ENCODE results near the gene CDH7.

DNA sequence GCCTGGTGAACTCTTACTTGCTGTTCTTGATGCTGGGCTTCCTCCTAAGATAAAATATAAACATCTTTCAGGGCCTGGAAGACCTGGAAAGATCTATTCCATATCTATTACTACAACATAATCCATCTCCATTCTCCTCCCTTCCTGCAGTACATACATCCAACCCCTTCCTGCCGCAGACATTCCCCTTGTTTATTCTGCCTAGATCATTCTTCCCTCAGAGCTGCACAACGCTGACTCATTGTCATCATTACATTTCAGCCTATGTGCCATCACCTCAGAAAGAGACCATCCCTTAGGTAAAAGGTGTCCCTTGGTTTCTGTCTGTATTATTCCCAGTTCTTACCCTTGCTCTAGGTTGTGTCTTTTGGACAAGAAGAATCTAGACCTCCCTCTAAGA, 2.5 kb upstream of the CDH7 start:
- TF ChIP-seq POLR2A (IDR thresholded peaks at IDR 0.05; ENCODE audit: low read depth, low read length) = no peak
- TF ChIP-seq POLR2AphosphoS5 (IDR thresholded peaks at IDR 0.05; ENCODE audit: low read depth, low read length) = no peak
